GM12878 (cell line): Measurements from ENCODE around the gene RPS6KA2.

Experiments used
- ETV6 ChIP-seq, 2 experiments: fragments of 450-650 bp in 1 of 2; IDR thresholded peaks in 1 of 2; conservative IDR thresholded peaks in 1 of 2; 2 replicates each; pipeline ENCODE4 v1.6.1; 2014; ENCODE audit warnings: antibody characterized with exemption in 1 of 2, borderline replicate concordance in 1 of 2, low read depth in 1 of 2, mild to moderate bottlenecking in 1 of 2, moderate library complexity in 1 of 2
- FOS ChIP-seq: IDR thresholded peaks from 3 replicates; pipeline ENCODE4 v1.6.1; 2011; ENCODE audit warnings: borderline replicate concordance; ENCODE audit not compliant: insufficient read length; ENCODE audit errors: extremely low read depth
- RAD21 ChIP-seq: IDR thresholded peaks from 2 replicates; pipeline ENCODE4 v1.6.1; 2011; ENCODE audit warnings: mild to moderate bottlenecking, low read depth, low read length, moderate library complexity; ENCODE audit not compliant: insufficient read depth
- SIX5 ChIP-seq: IDR thresholded peaks from 2 replicates; pipeline ENCODE4 v1.6.1; 2011; ENCODE audit warnings: mild to moderate bottlenecking, low read depth, low read length, moderate library complexity; ENCODE audit not compliant: severe bottlenecking

DNA sequence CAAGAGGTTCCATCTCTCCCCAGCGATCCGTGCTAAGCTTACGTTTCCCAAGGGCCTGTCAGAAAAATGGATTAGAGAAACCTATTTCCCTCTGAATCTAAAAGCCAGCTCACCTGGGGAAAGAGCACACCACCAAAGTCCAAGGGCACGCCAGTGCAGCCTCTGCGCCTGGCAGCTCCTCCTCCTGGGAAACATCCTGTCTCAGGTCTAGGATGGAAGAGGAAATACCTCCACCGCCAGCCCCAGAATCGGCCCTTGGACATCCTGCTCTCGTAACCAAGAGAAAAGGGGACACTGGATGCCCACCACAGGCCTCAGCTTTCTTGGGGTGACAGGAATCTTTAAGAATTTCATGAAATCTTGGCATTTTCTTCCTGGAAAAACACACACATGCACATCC, 59.2 kb downstream of the RPS6KA2 start:
- TF ChIP-seq RAD21 (no peak), ETV6 (conservative IDR thresholded peaks at IDR 0.05 in 1 of 2, IDR thresholded peaks at IDR 0.05 in 1 of 2; ENCODE audit: borderline replicate concordance in 1 of 2, low read depth in 1 of 2) (no peak), FOS (no peak), SIX5 (no peak)
